GM23338 (cell line): ENCODE results near the gene GCSH. TPM values are rescaled to one million over a fixed set of nuclear protein-coding genes. Genes with fewer than 3 reads are reported as not detected.

ENCODE experiments used
- ATAC-seq: fragments of 200-7000 bp; cut with Tn5 transposase; 3 replicates; pipeline ENCODE4 v1.9.1; 2020
- DNase-seq: peaks from one replicate; pipeline ENCODE4 v3.0.0-alpha.2; 2015; ENCODE audit warnings: low spot score
- H2AFZ ChIP-seq: fragments of 200-600 bp; sonication (generic); 2 replicates; pipeline ENCODE4 v1.8.0; 2016; ENCODE audit warnings: antibody characterized with exemption, mild to moderate bottlenecking, moderate library complexity
- H3F3A ChIP-seq: fragments of 200-600 bp; sonication (generic); replicated peaks from 2 replicates; pipeline ENCODE4 v1.8.0; 2017; ENCODE audit warnings: antibody characterized with exemption, mixed run types, low read depth
- H3K27ac ChIP-seq: fragments of 200-600 bp; sonication (generic); 2 replicates; pipeline ENCODE4 v1.6.1; 2016; ENCODE audit warnings: low read depth
- H3K27me3 ChIP-seq: fragments of 200-600 bp; sonication (generic); 2 replicates; pipeline ENCODE4 v1.8.0; 2016; ENCODE audit warnings: mild to moderate bottlenecking, mixed run types, moderate library complexity; ENCODE audit not compliant: insufficient read depth
- H3K36me3 ChIP-seq: fragments of 200-600 bp; sonication (generic); 2 replicates; pipeline ENCODE4 v1.8.0; 2016; ENCODE audit warnings: mild to moderate bottlenecking; ENCODE audit not compliant: insufficient read depth
- H3K4me1 ChIP-seq: fragments of 200-600 bp; sonication (generic); 2 replicates; pipeline ENCODE4 v1.8.0; 2016; ENCODE audit warnings: mild to moderate bottlenecking, moderate library complexity; ENCODE audit not compliant: insufficient read depth
- H3K4me2 ChIP-seq: fragments of 200-600 bp; sonication (generic); 2 replicates; pipeline ENCODE4 v1.7.1; 2017; ENCODE audit warnings: mixed run types
- H3K4me3 ChIP-seq: fragments of 200-600 bp; sonication (generic); 2 replicates; pipeline ENCODE4 v1.6.1; 2016; ENCODE audit warnings: mixed run types
- H3K79me2 ChIP-seq: fragments of 200-600 bp; sonication (generic); replicated peaks from 2 replicates; pipeline ENCODE4 v1.8.0; 2017; ENCODE audit warnings: mild to moderate bottlenecking; ENCODE audit not compliant: insufficient read depth
- H3K9me2 ChIP-seq: fragments of 200-600 bp; sonication (generic); 2 replicates; pipeline ENCODE4 v1.8.0; 2017; ENCODE audit not compliant: insufficient read depth
- H4K20me1 ChIP-seq: fragments of 200-600 bp; sonication (generic); replicated peaks from 2 replicates; pipeline ENCODE4 v1.8.0; 2017; ENCODE audit warnings: mild to moderate bottlenecking; ENCODE audit not compliant: insufficient read depth
- H3K27ac Mint-ChIP-seq: 2 replicates; pipeline ENCODE4 v1.8.0; 2020; ENCODE audit warnings: inconsistent platforms, mild to moderate bottlenecking, moderate library complexity, mixed read lengths
- H3K27me3 Mint-ChIP-seq: 3 replicates; pipeline ENCODE4 v1.8.0; 2022; ENCODE audit warnings: low read depth, mild to moderate bottlenecking, moderate library complexity, mixed read lengths, inconsistent platforms; ENCODE audit not compliant: insufficient read depth, poor library complexity
- H3K36me3 Mint-ChIP-seq: 3 replicates; pipeline ENCODE4 v1.8.0; 2021; ENCODE audit warnings: low read depth, mild to moderate bottlenecking, inconsistent platforms, moderate library complexity, mixed read lengths
- H3K4me1 Mint-ChIP-seq: 3 replicates; pipeline ENCODE4 v1.8.0; 2020; ENCODE audit warnings: mild to moderate bottlenecking, inconsistent platforms, mixed read lengths
- H3K4me3 Mint-ChIP-seq: 3 replicates; pipeline ENCODE4 v1.8.0; 2021; ENCODE audit warnings: moderate library complexity, mild to moderate bottlenecking, inconsistent platforms, mixed read lengths
- H3K9me3 Mint-ChIP-seq: 3 replicates; pipeline ENCODE4 v1.8.0; 2020; ENCODE audit warnings: moderate library complexity, mild to moderate bottlenecking, inconsistent platforms, mixed read lengths
- CREB1 ChIP-seq: fragments of 250-450 bp; sonication (Bioruptor Pico); IDR thresholded peaks from 2 replicates; pipeline ENCODE4 v1.5.0; 2020; ENCODE audit warnings: low read depth, mild to moderate bottlenecking, moderate library complexity
- EZH2 ChIP-seq: fragments of 200-600 bp; sonication (generic); IDR thresholded peaks from one replicate; pipeline ENCODE4 v1.8.0; 2017; ENCODE audit warnings: antibody characterized with exemption, mild to moderate bottlenecking, low read depth; ENCODE audit not compliant: unreplicated experiment
- EZH2phosphoT487 ChIP-seq: fragments of 200-600 bp; sonication (generic); IDR thresholded peaks from one replicate; pipeline ENCODE4 v1.8.1; 2018; ENCODE audit warnings: antibody characterized with exemption; ENCODE audit not compliant: unreplicated experiment
- JUNB ChIP-seq: IDR thresholded peaks from one replicate; pipeline ENCODE4 v1.6.1; 2016; ENCODE audit warnings: antibody characterized with exemption; ENCODE audit not compliant: unreplicated experiment
- POLR2AphosphoS5 ChIP-seq: IDR thresholded peaks from 2 replicates; pipeline ENCODE4 v1.6.1; 2016; ENCODE audit warnings: antibody characterized with exemption, low read depth
- STAT1 ChIP-seq: IDR thresholded peaks from one replicate; pipeline ENCODE4 v1.6.1; 2016; ENCODE audit warnings: antibody characterized with exemption; ENCODE audit not compliant: unreplicated experiment
- ZNF114 ChIP-seq: fragments of 250-450 bp; sonication (Bioruptor Pico); IDR thresholded peaks from 2 replicates; pipeline ENCODE4 v1.5.0; 2020; ENCODE audit warnings: mild to moderate bottlenecking, moderate library complexity
- ZNF331 ChIP-seq: fragments of 250-450 bp; sonication (Bioruptor Pico); IDR thresholded peaks from 2 replicates; pipeline ENCODE4 v1.5.0; 2020; ENCODE audit warnings: low read depth, mild to moderate bottlenecking, moderate library complexity
- polyA plus RNA-seq: library from polyadenylated mRNA; unstranded; fragments of >200 nt; fragmentation: Nextera tagmentation; extraction: Ambion mirVana; gene quantifications from 2 replicates; pipeline ENCODE4 v1.2.1, GENCODE V29; 2016
- total RNA-seq: library from RNA; depleted of rRNA; stranded (reverse); fragments of >200 nt; shearing (Covaris generic); gene quantifications from 2 replicates; pipeline ENCODE4 v1.2.3, GENCODE V29; 2014
- TF ChIP-seq, protein P1 (sequence below): fragments of 250-450 bp; sonication (Bioruptor Pico); IDR thresholded peaks from 2 replicates; pipeline ENCODE4 v1.5.0; 2020; ENCODE audit warnings: mild to moderate bottlenecking, moderate library complexity
- TF ChIP-seq, protein P2 (sequence below): IDR thresholded peaks from one replicate; pipeline ENCODE4 v1.6.1; 2018; ENCODE audit warnings: antibody characterized with exemption; ENCODE audit not compliant: unreplicated experiment
- TF ChIP-seq, protein P3 (sequence below), 2 experiments: fragments of 200-600 bp in 1 of 2; sonication (generic) in 1 of 2; conservative IDR thresholded peaks; 2 replicates each; pipeline versions ENCODE4 v1.5.1 to v1.6.1; 2016 to 2017; ENCODE audit warnings: antibody characterized with exemption in 2 of 2, low read depth in 2 of 2, mild to moderate bottlenecking in 2 of 2, moderate library complexity in 1 of 2
- TF ChIP-seq, protein P4 (sequence below): IDR thresholded peaks from 2 replicates; pipeline ENCODE4 v1.6.1; 2016; ENCODE audit warnings: antibody characterized with exemption

GCSH gene
- total and polyA plus RNA-seq, 2 experiments from 2014 or later, result 118 to 389 TPM

DNA sequence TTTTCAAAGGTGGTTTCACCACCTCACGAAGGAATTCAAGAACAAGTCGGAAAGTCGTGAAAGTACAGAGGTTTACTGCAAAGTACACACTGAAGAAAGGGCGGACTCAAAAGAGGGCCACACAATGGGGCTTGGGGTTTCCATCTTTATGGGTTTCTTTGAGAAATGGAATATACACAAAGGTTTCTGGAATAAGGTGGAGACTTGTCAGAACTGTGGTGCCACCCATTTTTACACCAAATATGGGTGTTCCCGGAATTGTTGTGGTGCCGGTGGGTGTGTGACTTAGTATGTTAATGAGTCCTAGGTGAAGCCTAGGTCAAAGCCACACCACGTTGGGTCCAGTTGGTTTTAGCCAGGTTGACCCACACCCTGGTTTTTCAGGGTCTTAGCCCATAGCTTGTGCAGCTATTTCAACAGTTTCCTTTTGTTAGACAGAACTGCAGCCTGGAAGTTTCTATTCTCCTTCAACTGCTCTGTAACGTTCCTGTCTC, 567 bp upstream of the GCSH start (continued):
- TF ChIP-seq, protein P1, sequence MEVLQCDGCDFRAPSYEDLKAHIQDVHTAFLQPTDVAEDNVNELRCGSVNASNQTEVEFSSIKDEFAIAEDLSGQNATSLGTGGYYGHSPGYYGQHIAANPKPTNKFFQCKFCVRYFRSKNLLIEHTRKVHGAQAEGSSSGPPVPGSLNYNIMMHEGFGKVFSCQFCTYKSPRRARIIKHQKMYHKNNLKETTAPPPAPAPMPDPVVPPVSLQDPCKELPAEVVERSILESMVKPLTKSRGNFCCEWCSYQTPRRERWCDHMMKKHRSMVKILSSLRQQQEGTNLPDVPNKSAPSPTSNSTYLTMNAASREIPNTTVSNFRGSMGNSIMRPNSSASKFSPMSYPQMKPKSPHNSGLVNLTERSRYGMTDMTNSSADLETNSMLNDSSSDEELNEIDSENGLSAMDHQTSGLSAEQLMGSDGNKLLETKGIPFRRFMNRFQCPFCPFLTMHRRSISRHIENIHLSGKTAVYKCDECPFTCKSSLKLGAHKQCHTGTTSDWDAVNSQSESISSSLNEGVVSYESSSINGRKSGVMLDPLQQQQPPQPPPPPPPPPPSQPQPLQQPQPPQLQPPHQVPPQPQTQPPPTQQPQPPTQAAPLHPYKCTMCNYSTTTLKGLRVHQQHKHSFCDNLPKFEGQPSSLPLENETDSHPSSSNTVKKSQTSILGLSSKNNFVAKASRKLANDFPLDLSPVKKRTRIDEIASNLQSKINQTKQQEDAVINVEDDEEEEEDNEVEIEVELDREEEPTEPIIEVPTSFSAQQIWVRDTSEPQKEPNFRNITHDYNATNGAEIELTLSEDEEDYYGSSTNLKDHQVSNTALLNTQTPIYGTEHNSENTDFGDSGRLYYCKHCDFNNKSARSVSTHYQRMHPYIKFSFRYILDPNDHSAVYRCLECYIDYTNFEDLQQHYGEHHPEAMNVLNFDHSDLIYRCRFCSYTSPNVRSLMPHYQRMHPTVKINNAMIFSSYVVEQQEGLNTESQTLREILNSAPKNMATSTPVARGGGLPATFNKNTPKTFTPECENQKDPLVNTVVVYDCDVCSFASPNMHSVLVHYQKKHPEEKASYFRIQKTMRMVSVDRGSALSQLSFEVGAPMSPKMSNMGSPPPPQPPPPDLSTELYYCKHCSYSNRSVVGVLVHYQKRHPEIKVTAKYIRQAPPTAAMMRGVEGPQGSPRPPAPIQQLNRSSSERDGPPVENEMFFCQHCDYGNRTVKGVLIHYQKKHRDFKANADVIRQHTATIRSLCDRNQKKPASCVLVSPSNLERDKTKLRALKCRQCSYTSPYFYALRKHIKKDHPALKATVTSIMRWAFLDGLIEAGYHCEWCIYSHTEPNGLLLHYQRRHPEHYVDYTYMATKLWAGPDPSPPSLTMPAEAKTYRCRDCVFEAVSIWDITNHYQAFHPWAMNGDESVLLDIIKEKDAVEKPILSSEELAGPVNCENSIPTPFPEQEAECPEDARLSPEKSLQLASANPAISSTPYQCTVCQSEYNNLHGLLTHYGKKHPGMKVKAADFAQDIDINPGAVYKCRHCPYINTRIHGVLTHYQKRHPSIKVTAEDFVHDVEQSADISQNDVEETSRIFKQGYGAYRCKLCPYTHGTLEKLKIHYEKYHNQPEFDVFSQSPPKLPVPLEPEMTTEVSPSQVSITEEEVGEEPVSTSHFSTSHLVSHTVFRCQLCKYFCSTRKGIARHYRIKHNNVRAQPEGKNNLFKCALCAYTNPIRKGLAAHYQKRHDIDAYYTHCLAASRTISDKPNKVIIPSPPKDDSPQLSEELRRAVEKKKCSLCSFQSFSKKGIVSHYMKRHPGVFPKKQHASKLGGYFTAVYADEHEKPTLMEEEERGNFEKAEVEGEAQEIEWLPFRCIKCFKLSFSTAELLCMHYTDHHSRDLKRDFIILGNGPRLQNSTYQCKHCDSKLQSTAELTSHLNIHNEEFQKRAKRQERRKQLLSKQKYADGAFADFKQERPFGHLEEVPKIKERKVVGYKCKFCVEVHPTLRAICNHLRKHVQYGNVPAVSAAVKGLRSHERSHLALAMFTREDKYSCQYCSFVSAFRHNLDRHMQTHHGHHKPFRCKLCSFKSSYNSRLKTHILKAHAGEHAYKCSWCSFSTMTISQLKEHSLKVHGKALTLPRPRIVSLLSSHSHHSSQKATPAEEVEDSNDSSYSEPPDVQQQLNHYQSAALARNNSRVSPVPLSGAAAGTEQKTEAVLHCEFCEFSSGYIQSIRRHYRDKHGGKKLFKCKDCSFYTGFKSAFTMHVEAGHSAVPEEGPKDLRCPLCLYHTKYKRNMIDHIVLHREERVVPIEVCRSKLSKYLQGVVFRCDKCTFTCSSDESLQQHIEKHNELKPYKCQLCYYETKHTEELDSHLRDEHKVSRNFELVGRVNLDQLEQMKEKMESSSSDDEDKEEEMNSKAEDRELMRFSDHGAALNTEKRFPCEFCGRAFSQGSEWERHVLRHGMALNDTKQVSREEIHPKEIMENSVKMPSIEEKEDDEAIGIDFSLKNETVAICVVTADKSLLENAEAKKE (CRISPR knock-in tag), result no peak
- TF ChIP-seq EZH2phosphoT487 (no peak), CREB1 (CRISPR knock-in tag) (no peak)

DNA sequence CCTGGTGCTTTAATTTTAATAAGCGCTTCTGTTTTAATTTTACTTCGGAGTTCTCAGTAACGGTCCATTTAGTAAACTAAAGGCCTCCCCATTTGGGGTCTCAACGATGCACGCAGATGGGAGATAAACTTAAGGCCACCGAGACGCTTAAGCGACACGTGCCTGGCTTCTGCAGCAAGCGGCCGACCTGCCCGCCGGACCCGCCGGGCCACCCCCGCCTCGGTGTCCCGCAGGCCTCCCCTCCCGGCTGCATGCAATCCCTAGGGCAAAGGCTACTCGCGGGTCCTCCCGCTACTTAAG, 592 bp downstream of the GCSH start:
- H3K4me1 Mint-ChIP-seq, result peaks cover 9% of the 10 kb centered on the region
- ATAC-seq, result no peak
- no peak; the same call in 1 of the 2 replicates for TF ChIP-seq CREB1 (CRISPR knock-in tag)
- TF ChIP-seq, protein P2, sequence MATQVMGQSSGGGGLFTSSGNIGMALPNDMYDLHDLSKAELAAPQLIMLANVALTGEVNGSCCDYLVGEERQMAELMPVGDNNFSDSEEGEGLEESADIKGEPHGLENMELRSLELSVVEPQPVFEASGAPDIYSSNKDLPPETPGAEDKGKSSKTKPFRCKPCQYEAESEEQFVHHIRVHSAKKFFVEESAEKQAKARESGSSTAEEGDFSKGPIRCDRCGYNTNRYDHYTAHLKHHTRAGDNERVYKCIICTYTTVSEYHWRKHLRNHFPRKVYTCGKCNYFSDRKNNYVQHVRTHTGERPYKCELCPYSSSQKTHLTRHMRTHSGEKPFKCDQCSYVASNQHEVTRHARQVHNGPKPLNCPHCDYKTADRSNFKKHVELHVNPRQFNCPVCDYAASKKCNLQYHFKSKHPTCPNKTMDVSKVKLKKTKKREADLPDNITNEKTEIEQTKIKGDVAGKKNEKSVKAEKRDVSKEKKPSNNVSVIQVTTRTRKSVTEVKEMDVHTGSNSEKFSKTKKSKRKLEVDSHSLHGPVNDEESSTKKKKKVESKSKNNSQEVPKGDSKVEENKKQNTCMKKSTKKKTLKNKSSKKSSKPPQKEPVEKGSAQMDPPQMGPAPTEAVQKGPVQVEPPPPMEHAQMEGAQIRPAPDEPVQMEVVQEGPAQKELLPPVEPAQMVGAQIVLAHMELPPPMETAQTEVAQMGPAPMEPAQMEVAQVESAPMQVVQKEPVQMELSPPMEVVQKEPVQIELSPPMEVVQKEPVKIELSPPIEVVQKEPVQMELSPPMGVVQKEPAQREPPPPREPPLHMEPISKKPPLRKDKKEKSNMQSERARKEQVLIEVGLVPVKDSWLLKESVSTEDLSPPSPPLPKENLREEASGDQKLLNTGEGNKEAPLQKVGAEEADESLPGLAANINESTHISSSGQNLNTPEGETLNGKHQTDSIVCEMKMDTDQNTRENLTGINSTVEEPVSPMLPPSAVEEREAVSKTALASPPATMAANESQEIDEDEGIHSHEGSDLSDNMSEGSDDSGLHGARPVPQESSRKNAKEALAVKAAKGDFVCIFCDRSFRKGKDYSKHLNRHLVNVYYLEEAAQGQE, result no peak
- TF ChIP-seq ZNF114 (CRISPR knock-in tag), result no peak
- TF ChIP-seq, protein P3, sequence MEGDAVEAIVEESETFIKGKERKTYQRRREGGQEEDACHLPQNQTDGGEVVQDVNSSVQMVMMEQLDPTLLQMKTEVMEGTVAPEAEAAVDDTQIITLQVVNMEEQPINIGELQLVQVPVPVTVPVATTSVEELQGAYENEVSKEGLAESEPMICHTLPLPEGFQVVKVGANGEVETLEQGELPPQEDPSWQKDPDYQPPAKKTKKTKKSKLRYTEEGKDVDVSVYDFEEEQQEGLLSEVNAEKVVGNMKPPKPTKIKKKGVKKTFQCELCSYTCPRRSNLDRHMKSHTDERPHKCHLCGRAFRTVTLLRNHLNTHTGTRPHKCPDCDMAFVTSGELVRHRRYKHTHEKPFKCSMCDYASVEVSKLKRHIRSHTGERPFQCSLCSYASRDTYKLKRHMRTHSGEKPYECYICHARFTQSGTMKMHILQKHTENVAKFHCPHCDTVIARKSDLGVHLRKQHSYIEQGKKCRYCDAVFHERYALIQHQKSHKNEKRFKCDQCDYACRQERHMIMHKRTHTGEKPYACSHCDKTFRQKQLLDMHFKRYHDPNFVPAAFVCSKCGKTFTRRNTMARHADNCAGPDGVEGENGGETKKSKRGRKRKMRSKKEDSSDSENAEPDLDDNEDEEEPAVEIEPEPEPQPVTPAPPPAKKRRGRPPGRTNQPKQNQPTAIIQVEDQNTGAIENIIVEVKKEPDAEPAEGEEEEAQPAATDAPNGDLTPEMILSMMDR (conservative IDR thresholded peaks at IDR 0.05; ENCODE audit: low read depth in 2 of 2), result no peak
- TF ChIP-seq POLR2AphosphoS5, result no peak
- TF ChIP-seq ZNF331 (CRISPR knock-in tag), result no peak
- TF ChIP-seq, protein P4, sequence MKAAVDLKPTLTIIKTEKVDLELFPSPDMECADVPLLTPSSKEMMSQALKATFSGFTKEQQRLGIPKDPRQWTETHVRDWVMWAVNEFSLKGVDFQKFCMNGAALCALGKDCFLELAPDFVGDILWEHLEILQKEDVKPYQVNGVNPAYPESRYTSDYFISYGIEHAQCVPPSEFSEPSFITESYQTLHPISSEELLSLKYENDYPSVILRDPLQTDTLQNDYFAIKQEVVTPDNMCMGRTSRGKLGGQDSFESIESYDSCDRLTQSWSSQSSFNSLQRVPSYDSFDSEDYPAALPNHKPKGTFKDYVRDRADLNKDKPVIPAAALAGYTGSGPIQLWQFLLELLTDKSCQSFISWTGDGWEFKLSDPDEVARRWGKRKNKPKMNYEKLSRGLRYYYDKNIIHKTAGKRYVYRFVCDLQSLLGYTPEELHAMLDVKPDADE, result no peak
- TF ChIP-seq EZH2, result no peak
- TF ChIP-seq JUNB, result no peak
- no peak for TF ChIP-seq STAT1
- no peak for TF ChIP-seq EZH2phosphoT487

More for the DNA sequence above, 592 bp downstream of the GCSH start:
- Histone ChIP-seq H3K36me3 (no peaks in the 10 kb centered on the region), H2AFZ (0 out of 2 replicates have a peak overlapping the region, but pooled peaks have one; percentile 69), H3K9me2 (peaks cover 7% of the 10 kb centered on the region; the same call in 1 of the 2 replicates), H3K27ac (0 out of 2 replicates have a peak overlapping the region, but pooled peaks have one; percentile 6), H3K79me2 (peaks cover 50% of the 10 kb centered on the region), H3K27me3 (no peaks in the 10 kb centered on the region), H3F3A (no peaks in the 10 kb centered on the region), H3K4me2 (peak overlapping the region; percentile 87), H4K20me1 (peaks cover 7% of the 10 kb centered on the region; the same call in 1 of the 2 replicates), H3K4me3 (peak overlapping the region; percentile 94), H3K4me1 (peaks cover 4% of the 10 kb centered on the region; the same call in 1 of the 2 replicates)
- Mint-ChIP-seq H3K27me3 (peaks cover 2% of the 10 kb centered on the region), H3K27ac (no peak overlapping the region), H3K9me3 (peaks cover 3% of the 10 kb centered on the region; the same call in 2 of the 3 replicates), H3K36me3 (peaks cover 6% of the 10 kb centered on the region; the same call in 1 of the 3 replicates), H3K4me3 (peak overlapping the region; percentile 84)
- DNase-seq, result no peak
